ENCODE results near the gene EVI5L.

The EVI5L gene

GRCh38 chr19:7861619-7862412 is 31.8 kb downstream of the EVI5L start:
- no peak for DNase-seq

GRCh38 chr19:7862413-7862951 is 32.5 kb downstream of the EVI5L start:
- DNase-seq: peak; percentile 90

GRCh38 chr19:7863157-7863970 is 33.3 kb downstream of the EVI5L start:
- DNase-seq: no peak

- DNase-seq: no peak
Observed at GRCh38 chr19:7863971-7864689, 34.1 kb downstream of the EVI5L start.

- DNase-seq: no peak
Observed at GRCh38 chr19:7864690-7865074, 34.7 kb downstream of the EVI5L start.

GRCh38 chr19:7865262-7865911 is 35.4 kb downstream of the EVI5L start:
- peak; percentile 35 for DNase-seq

- DNase-seq: no peak
Observed at GRCh38 chr19:7866399-7867091, 36.5 kb downstream of the EVI5L start.

GRCh38 chr19:7867092-7867844 is 37.2 kb downstream of the EVI5L start:
- DNase-seq: no peak

- DNase-seq: no peak
Observed at GRCh38 chr19:7868326-7868670, 38.3 kb downstream of the EVI5L start.

GRCh38 chr19:7868671-7869452 is 38.8 kb downstream of the EVI5L start:
- peak; percentile 94 for DNase-seq

- DNase-seq: peak; percentile 77
Observed at GRCh38 chr19:7869453-7869909, 39.5 kb downstream of the EVI5L start.

- DNase-seq: peak; percentile 88
Observed at GRCh38 chr19:7869910-7870511, 40.0 kb downstream of the EVI5L start.

- peak; percentile 95 for DNase-seq
Observed at GRCh38 chr19:7870571-7871436, 40.8 kb downstream of the EVI5L start.

- DNase-seq: peak; percentile 96
Observed at GRCh38 chr19:7871437-7872305, 41.7 kb downstream of the EVI5L start.

GRCh38 chr19:7872306-7873204 is 42.5 kb downstream of the EVI5L start:
- no peak for DNase-seq

GRCh38 chr19:7873304-7874075 is 43.5 kb downstream of the EVI5L start:
- no peak for DNase-seq
